Heart left ventricle (tissue), 16 donors: ENCODE results near the gene HOXB4. TPM values are rescaled to one million over a fixed set of nuclear protein-coding genes. Genes with fewer than 3 reads are reported as not detected.
A peak's percentile ranks its signal among the peaks of the same experiment; 100 is the strongest.

Experiments used
- ATAC-seq, 4 donors: fragments of 200-7000 bp; cut with Tn5 transposase; one replicate each; pipeline ENCODE4 v1.9.1; 2020 to 2022; ENCODE audit warnings: moderate library complexity in 4 of 4, mild to moderate bottlenecking in 3 of 4, moderate number of reproducible peaks in 1 of 4
- DNase-seq, 5 donors: peaks; one replicate each; pipeline ENCODE4 v3.0.0-alpha.2; 2020
- H3K27ac ChIP-seq, 12 donors: fragments of 200-600 bp; sonication (generic) in 4 of 12; one replicate each; pipeline versions ENCODE4 v1.5.0 to v1.8.0; 2016 to 2022; ENCODE audit warnings: mild to moderate bottlenecking in 2 of 12
- H3K27me3 ChIP-seq, 9 donors: fragments of 200-600 bp; sonication (generic) in 2 of 9; one replicate each; pipeline versions ENCODE4 v1.5.1 to v1.8.0; 2016 to 2022; ENCODE audit warnings: mild to moderate bottlenecking in 3 of 9
- H3K36me3 ChIP-seq, 9 donors: fragments of 200-600 bp; sonication (generic) in 2 of 9; one replicate each; pipeline versions ENCODE4 v1.5.0 to v1.8.0; 2018 to 2022; ENCODE audit warnings: mild to moderate bottlenecking in 2 of 9
- H3K4me1 ChIP-seq, 12 donors: fragments of 200-600 bp; sonication (generic) in 4 of 12; one replicate each; pipeline versions ENCODE4 v1.5.0 to v1.8.0; 2016 to 2022; ENCODE audit warnings: mild to moderate bottlenecking in 3 of 12
- H3K4me3 ChIP-seq, 12 donors: fragments of 200-600 bp; sonication (generic) in 4 of 12; one replicate each; pipeline versions ENCODE4 v1.5.0 to v1.8.0; 2017 to 2022; ENCODE audit warnings: mild to moderate bottlenecking in 9 of 12, moderate library complexity in 4 of 12
- H3K9me3 ChIP-seq, 12 donors: fragments of 200-600 bp; sonication (generic) in 4 of 12; one replicate each; pipeline versions ENCODE4 v1.5.0 to v1.8.0; 2016 to 2022; ENCODE audit warnings: mild to moderate bottlenecking in 1 of 12
- POLR2A ChIP-seq, 2 donors: fragments of 450-650 bp; IDR thresholded peaks; one replicate each; pipeline ENCODE4 v1.6.1; 2017; ENCODE audit warnings: antibody characterized with exemption in 2 of 2, mild to moderate bottlenecking in 2 of 2, moderate library complexity in 2 of 2
- WGBS, 4 donors: extraction: QIAGEN DNeasy Blood & Tissue Kit in 2 of 4; methylation state at CpG; one replicate each; pipeline versions ENCODE4 v1.1.5 to v1.1.7; 2013 to 2018; 5-methylcytosine and 5-hydroxymethylcytosine counted together
- intact Hi-C, 10 donors: fragments of 100-400 bp; cut with DNase I; formaldehyde crosslinking; loops; one replicate each; pipeline versions ENCODE4 v1.11.1 to v1.14.2; 2022
- polyA plus RNA-seq, 2 donors: library from polyadenylated mRNA; stranded (reverse); fragments of 200-250 nt; gene quantifications; one replicate each; pipeline ENCODE4 v1.2.3, GENCODE V29; 2013
- total RNA-seq, 9 donors: library from RNA; depleted of rRNA in 2 of 9; stranded (reverse); fragments of >200 nt in 2 of 9; fragmentation: NEBNext Ultra II Directional in 3 of 9; extraction: Animal tissue kit (Norgen Biotek cat#: 25700) in 3 of 9; gene quantifications; one replicate each; pipeline versions ENCODE4 v1.1.0 to v1.2.4, GENCODE V29; 2016 to 2023
- TF ChIP-seq, protein P1 (sequence below), 12 donors: fragments of 200-600 bp; sonication (generic) in 4 of 12; IDR thresholded peaks; one replicate each; pipeline versions ENCODE4 v1.5.0 to v1.8.0; 2018 to 2022; ENCODE audit warnings: antibody characterized with exemption in 12 of 12, mild to moderate bottlenecking in 5 of 12
- donor health status: ischemic (EF 13 %, LVEDD 7.1; RV severe dilation, severe dysfunction).
- donor health status: healthy with polysubstance abuse.
- donor health status: DM: no; HTN: yes; CAD: no.
- donor health status: DM: no; HTN: no; CAD: no.
- donor health status: ischemic (EF 25% LVEDD 6.9; RV normal size, moderate dysfunction).
- donor health status: ischemic (EF 25% LVEDD 5.7; RV mildly dilated, moderate dysfunction).
- donor health status: healthy.
- donor health status: DM: yes; HTN: yes; CAD: no.
- donor health status: ischemic (EF 35%, LVEDD 5.7; RV mildly dilated, moderate dysfunction).
- donor health status: nonischemic (EF 11% LVEDD 7.7; RV severe dilation, severe dysfunction).
- donor health status: DM: yes; HTN: yes; CAD: no.
- donor health status: PGD.
- donor health status: ischemic (EF 29% LVEDD 5.4; RV normal size, mild dysfunction).
- donor health status: nonischemic (EF 23%, LVEDD 6.1; RV moderate dilation, normal function).

HOXB4 gene
- total and polyA plus RNA-seq, 11 donors: 0.27 to 2.8 (median 0.59) TPM; not detected in 1

DNA sequence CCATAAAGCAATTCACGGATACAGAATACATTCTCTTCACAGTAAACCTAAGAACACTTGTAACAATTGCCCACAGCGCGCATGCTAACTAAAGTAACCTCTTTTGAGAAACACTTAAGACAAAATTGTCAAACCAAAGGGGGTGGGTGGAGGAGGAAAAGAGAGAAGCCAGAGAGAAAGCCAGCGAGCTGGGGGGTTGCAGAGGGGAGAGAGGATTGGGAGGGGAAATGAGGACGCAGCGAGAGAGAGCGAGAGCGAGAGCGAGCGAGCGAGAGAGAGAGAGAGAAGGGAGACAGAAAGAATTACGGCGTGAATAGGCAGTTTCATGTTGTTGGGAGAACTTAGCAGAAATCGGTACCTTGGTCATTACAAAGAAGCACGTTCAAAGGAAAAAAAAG, 34.3 kb upstream of the HOXB4 start:
- no peak for DNase-seq
- intact Hi-C loops: loop anchor here in 9 of 10 donors (10.0 kb wide), 5 partner anchors 278 to 588 kb away; no protein-coding TSS in a partner anchor
- WGBS, 4 donors: 3 to 5% (median 3%) methylated on average over 15 of the region's 15 CpGs

DNA sequence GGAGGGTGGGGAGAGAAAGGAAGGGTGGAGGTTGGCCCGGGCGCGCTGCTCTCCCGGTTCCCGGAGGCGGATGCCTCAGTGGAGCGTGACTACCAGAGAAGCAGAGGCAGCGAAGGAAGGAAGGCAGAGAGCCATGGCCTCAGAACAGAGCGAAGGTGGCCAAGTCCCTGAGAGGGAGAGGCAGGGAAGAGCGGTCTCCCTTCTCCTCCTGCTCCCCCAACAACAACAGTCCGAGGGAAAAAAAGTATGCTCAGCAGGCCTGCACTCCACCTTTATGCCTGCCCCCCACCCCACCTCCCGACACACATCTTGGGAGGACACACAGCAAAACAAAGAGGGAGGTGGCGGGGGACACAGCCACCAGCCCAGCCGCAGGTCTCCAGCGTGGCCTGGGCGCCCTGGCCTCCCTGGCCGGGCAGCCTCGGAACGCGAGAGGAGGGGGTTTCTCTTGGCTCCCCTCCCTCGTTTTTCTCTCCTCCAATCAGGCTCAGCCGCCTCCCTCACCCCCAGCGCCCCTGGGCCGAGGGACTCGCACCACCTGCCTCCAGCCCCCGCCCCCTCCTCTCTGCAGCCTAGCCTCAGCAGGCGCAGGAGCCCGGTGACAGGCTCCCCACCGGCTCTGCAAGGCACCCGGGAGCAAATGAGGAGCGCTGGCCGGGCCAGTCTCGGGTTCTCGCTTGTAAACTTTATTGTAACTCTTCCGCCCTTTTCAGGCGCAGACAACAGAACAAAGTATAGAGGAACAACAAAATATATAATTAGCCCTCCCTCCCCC, 33.7 kb upstream of the HOXB4 start:
- ATAC-seq (no peak), DNase-seq (no peak)
- Histone ChIP-seq H3K27ac (peak overlapping the region in 1 of 12 donors; percentile 80), H3K9me3 (no peaks in the 10 kb centered on the region), H3K4me1 (peaks cover 0 to 45% (median 18%) of the 10 kb centered on the region in 12 donors), H3K27me3 (peaks cover 82 to 100% (median 98%) of the 10 kb centered on the region in 9 donors), H3K4me3 (peak overlapping the region in 9 of 12 donors; percentile 4 to 67 (median 44)), H3K36me3 (no peaks in the 10 kb centered on the region)
- TF ChIP-seq, protein P1, sequence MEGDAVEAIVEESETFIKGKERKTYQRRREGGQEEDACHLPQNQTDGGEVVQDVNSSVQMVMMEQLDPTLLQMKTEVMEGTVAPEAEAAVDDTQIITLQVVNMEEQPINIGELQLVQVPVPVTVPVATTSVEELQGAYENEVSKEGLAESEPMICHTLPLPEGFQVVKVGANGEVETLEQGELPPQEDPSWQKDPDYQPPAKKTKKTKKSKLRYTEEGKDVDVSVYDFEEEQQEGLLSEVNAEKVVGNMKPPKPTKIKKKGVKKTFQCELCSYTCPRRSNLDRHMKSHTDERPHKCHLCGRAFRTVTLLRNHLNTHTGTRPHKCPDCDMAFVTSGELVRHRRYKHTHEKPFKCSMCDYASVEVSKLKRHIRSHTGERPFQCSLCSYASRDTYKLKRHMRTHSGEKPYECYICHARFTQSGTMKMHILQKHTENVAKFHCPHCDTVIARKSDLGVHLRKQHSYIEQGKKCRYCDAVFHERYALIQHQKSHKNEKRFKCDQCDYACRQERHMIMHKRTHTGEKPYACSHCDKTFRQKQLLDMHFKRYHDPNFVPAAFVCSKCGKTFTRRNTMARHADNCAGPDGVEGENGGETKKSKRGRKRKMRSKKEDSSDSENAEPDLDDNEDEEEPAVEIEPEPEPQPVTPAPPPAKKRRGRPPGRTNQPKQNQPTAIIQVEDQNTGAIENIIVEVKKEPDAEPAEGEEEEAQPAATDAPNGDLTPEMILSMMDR (IDR thresholded peaks at IDR 0.05): no peak
- no peak for TF ChIP-seq POLR2A (IDR thresholded peaks at IDR 0.05)
- 3 to 5% (median 4%) methylated on average over 35 to 36 of the region's 36 CpGs for WGBS, 4 donors
- intact Hi-C loops: loop anchor here in 9 of 10 donors (10.0 kb wide), 5 partner anchors 277 to 587 kb away; no protein-coding TSS in a partner anchor

More for the DNA sequence above, 34.3 kb upstream of the HOXB4 start:
- ATAC-seq: no peak
- H3K4me3 ChIP-seq: peak overlapping the region in 5 of 12 donors; percentile 26 to 67 (median 39)
- TF ChIP-seq POLR2A (IDR thresholded peaks at IDR 0.05): no peak
- TF ChIP-seq, protein P1 (IDR thresholded peaks at IDR 0.05): no peak
- H3K27ac ChIP-seq: no peak overlapping the region
- no peaks in the 10 kb centered on the region for H3K9me3 ChIP-seq
- H3K27me3 ChIP-seq: peaks cover 82 to 100% (median 98%) of the 10 kb centered on the region in 9 donors
- no peaks in the 10 kb centered on the region for H3K36me3 ChIP-seq
- H3K4me1 ChIP-seq: peaks cover 0 to 45% (median 18%) of the 10 kb centered on the region in 12 donors

DNA sequence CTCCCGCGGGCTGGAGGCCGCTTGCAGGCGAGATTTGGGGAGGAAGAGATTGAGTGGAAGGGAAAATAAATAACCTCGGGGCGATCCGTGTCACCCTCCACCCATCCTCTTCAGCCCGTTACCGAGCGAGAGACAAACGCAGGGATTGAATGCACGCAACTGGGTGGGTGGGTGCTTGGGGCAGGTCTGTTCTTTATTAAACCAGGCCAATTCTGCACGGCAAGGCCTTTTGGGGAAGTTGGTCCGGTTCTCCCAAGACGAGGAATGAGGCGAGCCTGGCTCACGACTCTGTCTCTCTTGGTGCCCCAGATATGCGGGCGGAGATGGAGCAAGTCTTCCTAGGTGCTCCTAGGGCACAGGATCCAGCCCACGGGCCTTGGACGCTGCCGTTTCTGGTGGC, 33.1 kb upstream of the HOXB4 start:
- H3K27me3 ChIP-seq: peaks cover 81 to 100% (median 98%) of the 10 kb centered on the region in 9 donors
- TF ChIP-seq POLR2A (IDR thresholded peaks at IDR 0.05): no peak
- TF ChIP-seq, protein P1 (IDR thresholded peaks at IDR 0.05): no peak
- ATAC-seq (peak in 1 of 4 donors; percentile 21), DNase-seq (no peak)
- peak overlapping the region in 11 of 12 donors; percentile 4 to 67 (median 44) for H3K4me3 ChIP-seq
- H3K36me3 ChIP-seq: no peaks in the 10 kb centered on the region
- intact Hi-C loops: loop anchor here in 9 of 10 donors (10.0 kb wide), 5 partner anchors 276 to 586 kb away; no protein-coding TSS in a partner anchor
- WGBS, 4 donors: 2 to 6% (median 5%) methylated on average over 22 of the region's 22 CpGs
- H3K4me1 ChIP-seq: peaks cover 0 to 45% (median 18%) of the 10 kb centered on the region in 12 donors
- peaks cover 0 to under 1% (median 0%) of the 10 kb centered on the region in 12 donors for H3K9me3 ChIP-seq
- peak overlapping the region in 1 of 12 donors; percentile 80 for H3K27ac ChIP-seq
